NCI-H2196 treated with DMSO at 0.1 percent for 48 hours (cell line): ENCODE data around the gene RBMS3.
"Not testable (repeated sequence)": the region's sequence is repeated elsewhere in the genome, so short reads cannot be mapped to it uniquely, and the experiment has no call there.

ENCODE experiments used
- DNase-seq: peaks from one replicate; lab custom pipeline; 2025; ENCODE audit not compliant: unreplicated experiment; lab: John Stamatoyannopoulos, UW

The RBMS3 gene

GRCh38 chr3:29280404-29281093 is at the start of gene RBMS3:
Gene RBMS3 (plus strand): TSS chr3:29281071.
- DNase-seq, result no peak

DNA sequence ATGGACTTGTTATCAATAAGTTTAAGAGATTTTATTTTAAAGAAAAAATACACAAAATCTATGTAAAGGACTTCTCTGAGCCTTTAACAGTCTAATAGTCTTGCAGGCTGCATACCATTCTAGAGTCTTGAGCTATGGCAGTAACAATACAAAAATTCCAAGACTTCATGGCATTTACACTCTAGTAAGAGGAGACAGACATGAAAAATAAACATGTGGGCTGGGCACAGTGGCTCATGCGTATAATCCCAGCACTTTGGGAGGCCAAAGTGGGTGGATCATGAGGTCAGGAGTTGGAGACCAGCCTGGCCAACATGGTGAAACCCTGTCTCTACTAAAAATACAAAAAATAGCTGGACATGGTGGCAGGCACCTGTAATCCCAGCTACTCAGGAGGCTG is 47.7 kb upstream of the RBMS3 start:
- not testable (repeated sequence) for DNase-seq

DNA sequence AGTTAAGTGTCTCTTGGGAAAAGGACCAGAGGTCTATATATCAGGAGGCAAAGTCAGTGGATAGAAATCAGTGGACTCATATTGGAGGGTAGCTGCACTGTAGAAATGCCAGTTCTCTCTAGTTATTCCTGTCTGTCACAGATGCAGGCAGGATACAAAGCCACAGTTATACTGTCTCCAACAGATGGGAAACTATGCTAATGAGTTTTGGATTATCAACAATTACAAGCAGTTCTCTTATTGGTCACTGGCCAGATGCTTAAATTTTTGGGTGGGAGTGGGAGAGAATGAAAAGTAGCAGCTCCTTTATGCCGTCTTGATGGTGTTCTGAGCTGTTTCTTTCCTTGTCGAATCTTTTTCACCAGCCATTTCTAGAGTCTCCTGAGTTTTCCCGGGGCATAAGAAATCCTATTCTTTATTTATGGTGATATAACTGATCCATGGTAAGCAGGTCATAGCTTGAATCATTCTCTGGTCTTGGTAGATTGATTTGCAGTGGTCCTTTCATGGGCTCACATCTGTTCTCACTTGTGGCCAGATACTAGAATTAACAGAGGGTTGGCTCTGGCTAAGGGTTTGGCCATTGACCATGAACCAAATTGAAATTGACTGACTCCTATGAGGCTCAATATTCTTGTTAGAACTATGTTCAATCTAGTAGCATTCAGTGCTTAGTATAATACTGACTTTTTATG is 44.6 kb upstream of the RBMS3 start:
- DNase-seq, result no peak

- no peak for DNase-seq
These were observed 41.5 kb upstream of the RBMS3 start for GRCh38 chr3:29239376-29239775.

- no peak for DNase-seq
These were observed 40.6 kb upstream of the RBMS3 start for GRCh38 chr3:29240248-29240647.

GRCh38 chr3:29240887-29241286 is 40.0 kb upstream of the RBMS3 start:
- no peak for DNase-seq

DNA sequence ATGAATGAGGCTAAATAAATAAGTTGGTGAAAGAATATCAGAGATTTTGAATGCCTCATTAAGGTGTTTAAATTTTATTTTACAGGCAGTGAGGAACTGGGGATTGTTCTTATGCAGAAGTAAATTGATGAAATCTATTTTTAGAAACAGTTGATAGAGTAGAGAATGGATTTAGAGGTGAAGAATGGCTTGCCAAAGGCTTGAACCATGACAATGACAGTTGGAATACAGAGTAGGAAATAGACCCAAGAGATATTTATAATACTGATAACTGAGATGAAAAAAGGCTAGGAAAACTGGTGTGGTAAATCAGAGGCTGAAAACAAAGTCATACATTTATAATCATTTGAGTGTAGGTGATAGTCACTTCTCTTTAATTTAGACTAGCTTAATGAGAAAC is 39.0 kb upstream of the RBMS3 start:
- DNase-seq, result no peak

DNA sequence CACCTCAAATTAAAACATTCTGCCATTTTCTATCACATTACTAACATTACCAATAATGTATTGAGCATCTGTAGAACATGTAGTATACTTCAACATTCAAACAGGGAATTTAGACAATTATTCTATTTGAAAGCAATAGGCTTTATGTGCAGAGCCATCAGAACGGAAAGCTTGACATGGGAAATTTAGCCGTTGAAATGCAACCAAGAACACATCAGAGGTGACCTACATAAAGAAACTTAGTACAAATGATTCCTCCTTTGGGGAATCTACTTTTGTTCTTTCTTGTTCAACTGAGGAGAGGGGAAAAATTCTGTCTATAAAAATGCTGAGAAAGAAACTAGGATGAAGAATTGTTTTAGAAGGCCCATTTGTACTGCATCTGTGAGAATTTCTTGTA is 38.6 kb upstream of the RBMS3 start:
- no peak for DNase-seq

DNA sequence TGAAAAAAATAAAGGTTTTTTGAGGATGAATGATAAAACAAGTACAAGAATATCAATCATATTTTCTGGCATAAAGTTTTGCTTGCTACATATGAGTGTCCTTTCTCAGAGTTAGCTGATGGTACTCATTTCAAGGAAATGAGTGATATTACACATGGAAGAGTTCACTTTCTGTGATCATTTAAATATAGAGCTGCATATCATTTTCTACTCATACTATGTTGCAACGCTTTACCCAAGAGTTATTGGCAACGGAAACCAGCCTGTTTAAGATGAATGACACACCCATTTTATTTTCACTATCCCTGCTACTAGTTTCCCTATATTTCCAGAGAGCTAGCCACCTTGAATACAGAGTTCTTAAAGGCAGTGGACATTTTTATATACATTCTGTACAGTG is 35.4 kb upstream of the RBMS3 start:
- DNase-seq, result no peak

GRCh38 chr3:29247088-29247745 is 33.7 kb upstream of the RBMS3 start:
- no peak for DNase-seq

DNA sequence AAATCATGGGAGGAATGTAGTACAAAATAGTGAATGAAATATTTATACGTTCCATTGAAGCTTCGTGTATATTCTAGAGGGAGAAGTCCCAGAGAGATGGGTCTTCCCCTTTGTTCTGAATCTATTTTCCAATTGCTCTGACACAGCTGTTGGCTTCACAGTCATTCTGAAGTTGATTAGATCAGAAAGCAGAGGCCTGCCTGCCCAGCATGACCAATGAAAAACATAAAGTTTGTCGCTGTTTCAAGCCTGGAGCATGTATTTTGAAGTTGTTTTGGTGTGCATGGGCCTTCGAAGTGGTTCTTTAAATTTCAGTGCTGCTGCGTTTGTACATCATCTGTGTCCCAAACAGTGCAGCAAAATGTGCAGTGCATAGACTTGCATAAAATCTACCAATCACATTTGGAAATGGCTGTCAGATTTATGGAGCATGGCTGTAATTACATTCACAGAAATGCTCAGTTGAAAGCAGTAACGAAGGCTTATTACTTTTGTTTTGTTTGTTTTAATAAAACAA is 31.0 kb upstream of the RBMS3 start:
- DNase-seq, result no peak

DNA sequence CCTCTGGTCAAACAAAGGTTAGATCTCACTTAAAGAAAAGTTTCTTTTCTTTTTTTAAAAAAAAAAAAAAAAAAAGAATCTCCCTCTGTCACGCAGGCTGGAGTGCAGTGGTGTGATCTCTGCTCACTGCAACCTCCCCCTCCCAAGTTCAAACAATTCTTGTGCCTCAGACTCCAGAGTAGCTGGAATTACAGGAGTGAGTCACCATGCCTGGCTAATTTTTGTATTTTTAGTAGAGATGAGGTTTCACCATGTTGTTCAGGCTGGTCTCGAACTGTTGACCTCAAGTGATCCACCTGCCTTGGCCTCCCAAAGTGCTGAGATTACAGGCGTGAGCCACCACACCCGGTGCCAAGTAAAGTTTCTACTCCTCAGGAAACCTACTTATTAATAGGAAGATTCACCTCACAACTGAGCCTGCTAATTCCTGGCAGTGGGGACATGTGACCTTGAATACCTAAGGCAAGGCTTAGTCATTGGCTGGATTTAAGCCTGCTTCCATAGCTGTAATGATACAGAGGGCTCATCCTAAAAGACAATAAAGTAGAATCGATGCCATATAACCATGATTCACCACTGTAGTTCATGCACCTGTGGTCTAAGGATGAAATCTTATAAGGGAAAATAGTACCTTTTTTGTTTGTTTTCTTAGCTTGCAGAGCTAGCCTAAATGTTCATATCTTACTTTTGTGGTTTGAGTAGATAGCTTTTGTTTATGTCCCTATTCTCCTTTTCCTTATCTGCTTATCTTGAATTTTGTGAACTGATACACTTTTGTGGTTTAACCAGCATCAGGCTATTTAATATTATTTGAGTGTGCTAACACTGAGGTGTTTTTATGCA is 24.8 kb upstream of the RBMS3 start:
- no peak for DNase-seq

DNA sequence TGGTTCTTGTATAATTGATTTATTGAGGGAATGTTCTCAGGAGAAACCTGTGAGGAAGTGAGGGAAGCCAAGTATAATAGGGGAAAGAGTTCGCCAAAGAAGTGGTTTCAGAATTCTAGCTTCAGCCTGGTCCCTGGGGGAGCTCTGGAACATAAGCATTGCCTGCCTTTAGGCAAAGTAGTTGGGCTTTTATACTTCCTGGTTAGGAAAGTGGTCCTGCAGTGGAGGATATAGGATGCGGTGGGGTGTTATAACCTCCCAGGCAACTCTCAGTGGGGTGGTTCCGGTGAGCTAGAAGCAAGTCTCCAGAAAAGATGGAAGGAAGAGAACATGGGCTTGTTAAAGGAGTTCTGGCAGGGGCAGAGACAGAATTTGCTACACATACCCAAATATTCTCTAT is 22.7 kb upstream of the RBMS3 start:
- no peak for DNase-seq

- DNase-seq, result no peak
These were observed 19.8 kb upstream of the RBMS3 start for GRCh38 chr3:29261119-29261518.

DNA sequence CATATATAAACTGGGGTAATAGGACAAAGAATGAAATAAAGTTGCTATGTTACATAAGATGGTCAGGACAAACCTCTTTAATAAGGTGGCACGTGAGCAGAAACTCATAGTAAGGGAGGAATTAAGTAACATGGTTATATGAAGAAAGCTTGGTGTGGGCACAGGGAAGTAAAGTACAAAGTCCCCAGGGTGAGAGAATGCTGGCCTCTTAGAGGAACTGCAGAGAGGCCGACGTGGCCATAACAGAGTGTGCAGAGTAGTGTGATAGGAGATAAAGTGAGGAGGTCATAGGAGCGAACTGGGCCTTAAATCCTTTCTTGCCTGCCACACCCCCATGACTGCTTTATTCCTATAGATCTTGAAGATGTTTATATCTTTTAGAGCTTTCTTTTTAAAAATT is 17.4 kb upstream of the RBMS3 start:
- no peak for DNase-seq

- no peak for DNase-seq
These were observed 15.3 kb upstream of the RBMS3 start for GRCh38 chr3:29265509-29266072.

- DNase-seq, result no peak
These were observed 13.6 kb upstream of the RBMS3 start for GRCh38 chr3:29267226-29267625.

GRCh38 chr3:29268651-29269050 is 12.2 kb upstream of the RBMS3 start:
- DNase-seq, result no peak

GRCh38 chr3:29270752-29271151 is 10.1 kb upstream of the RBMS3 start:
- DNase-seq, result no peak

- no peak for DNase-seq
These were observed 9.4 kb upstream of the RBMS3 start for GRCh38 chr3:29271475-29271874.

- no peak for DNase-seq
These were observed 6.2 kb upstream of the RBMS3 start for GRCh38 chr3:29274667-29275066.
